ENCODE results near the gene RPA3.

RPA3 gene

GRCh38 chr7:7720750-7721621, 2.6 kb upstream of the RPA3 start:
- no peak for DNase-seq (ENCODE audit: low read depth in 1 of 2, low spot score in 1 of 2)
- no peak overlapping the region for H3K4me3 ChIP-seq (replicated peaks; ENCODE audit: insufficient read depth, low read length)
- no peaks in the 10 kb centered on the region for H3K27me3 ChIP-seq (ENCODE audit: insufficient read depth, poor library complexity, severe bottlenecking)
- no peak overlapping the region for H3K27ac ChIP-seq (replicated peaks)
- TF ChIP-seq CTCF (IDR thresholded peaks at IDR 0.05; ENCODE audit: insufficient read depth, low read length) (no peak), SPI1 (IDR thresholded peaks at IDR 0.05; ENCODE audit: borderline replicate concordance, low read depth) (no peak), POLR2AphosphoS5 (IDR thresholded peaks at IDR 0.05; ENCODE audit: low read depth) (no peak), REST (IDR thresholded peaks at IDR 0.05; ENCODE audit: insufficient replicate concordance, low read depth) (no peak), GABPA (IDR thresholded peaks at IDR 0.05; ENCODE audit: low read depth) (no peak)

- no peak for DNase-seq (ENCODE audit: low read depth in 1 of 2, low spot score in 1 of 2)
- TF ChIP-seq REST (IDR thresholded peaks at IDR 0.05; ENCODE audit: insufficient replicate concordance, low read depth): no peak
- TF ChIP-seq POLR2AphosphoS5 (IDR thresholded peaks at IDR 0.05; ENCODE audit: low read depth): no peak
- no peak for TF ChIP-seq GABPA (IDR thresholded peaks at IDR 0.05; ENCODE audit: low read depth)
- TF ChIP-seq CTCF (IDR thresholded peaks at IDR 0.05; ENCODE audit: insufficient read depth, low read length): no peak
- no peak for TF ChIP-seq SPI1 (IDR thresholded peaks at IDR 0.05; ENCODE audit: borderline replicate concordance, low read depth)
- Histone ChIP-seq H3K27me3 (ENCODE audit: insufficient read depth, poor library complexity, severe bottlenecking) (no peaks in the 10 kb centered on the region), H3K27ac (replicated peaks) (no peak overlapping the region), H3K4me3 (replicated peaks; ENCODE audit: insufficient read depth, low read length) (no peak overlapping the region)
These were observed 1.8 kb upstream of the RPA3 start for GRCh38 chr7:7720193-7720592.

- peak; percentile 29 to 53 for DNase-seq (ENCODE audit: low read depth in 1 of 2, low spot score in 1 of 2)
- H3K27me3 ChIP-seq (ENCODE audit: insufficient read depth, poor library complexity, severe bottlenecking): no peaks in the 10 kb centered on the region
- H3K4me3 ChIP-seq (replicated peaks; ENCODE audit: insufficient read depth, low read length): no peak overlapping the region
- H3K27ac ChIP-seq (replicated peaks): no peak overlapping the region
- TF ChIP-seq CTCF (IDR thresholded peaks at IDR 0.05; ENCODE audit: insufficient read depth, low read length): no peak
- no peak for TF ChIP-seq REST (IDR thresholded peaks at IDR 0.05; ENCODE audit: insufficient replicate concordance, low read depth)
- no peak for TF ChIP-seq GABPA (IDR thresholded peaks at IDR 0.05; ENCODE audit: low read depth)
- no peak for TF ChIP-seq POLR2AphosphoS5 (IDR thresholded peaks at IDR 0.05; ENCODE audit: low read depth)
- TF ChIP-seq SPI1 (IDR thresholded peaks at IDR 0.05; ENCODE audit: borderline replicate concordance, low read depth): no peak
These were observed 829 bp upstream of the RPA3 start for GRCh38 chr7:7719236-7719635.

All from HL-60 (cell line).